WTC11 (cell line): ENCODE measurements around the gene IL37. TPM values are rescaled to one million over a fixed set of nuclear protein-coding genes. Genes with fewer than 3 reads are reported as not detected.

Source experiments
- ATAC-seq: fragments of 200-7000 bp; cut with Tn5 transposase; 2 replicates; pipeline ENCODE4 v1.10.0; 2021; ENCODE audit warnings: mild to moderate bottlenecking, moderate library complexity
- CTCF ChIA-PET: fragments of 300-600 bp; sonication (Branson Sonifier 250); formaldehyde crosslinking; loops from one replicate; lab custom pipeline; 2021; ENCODE audit warnings: antibody characterized with exemption; lab: Charles Lee
- POLR2A ChIA-PET: fragments of 350-600 bp; sonication (Branson Sonifier 250); formaldehyde crosslinking; loops from one replicate; lab custom pipeline; 2021; ENCODE audit warnings: antibody characterized with exemption; lab: Charles Lee
- DNase-seq: peaks from one replicate; pipeline ENCODE4 v3.0.0; 2021; ENCODE audit warnings: low spot score
- H3K27ac Mint-ChIP-seq: 2 replicates; pipeline ENCODE4 v1.8.0; 2021; ENCODE audit warnings: mixed read lengths
- H3K27me3 Mint-ChIP-seq: 2 replicates; pipeline ENCODE4 v1.8.0; 2021; ENCODE audit warnings: low read depth, mild to moderate bottlenecking, moderate library complexity, mixed read lengths
- H3K36me3 Mint-ChIP-seq: 2 replicates; pipeline ENCODE4 v1.8.0; 2021; ENCODE audit warnings: mixed read lengths
- H3K4me1 Mint-ChIP-seq: 2 replicates; pipeline ENCODE4 v1.8.0; 2022; ENCODE audit warnings: mixed read lengths
- H3K4me3 Mint-ChIP-seq: 2 replicates; pipeline ENCODE4 v1.8.0; 2021; ENCODE audit warnings: mild to moderate bottlenecking, moderate library complexity, mixed read lengths
- H3K9me3 Mint-ChIP-seq: 2 replicates; pipeline ENCODE4 v1.8.0; 2021; ENCODE audit warnings: mixed read lengths
- CBFB ChIP-seq: sonication (generic); formaldehyde crosslinking; IDR thresholded peaks from 2 replicates; pipeline ENCODE4 v1.8.1; 2022; ENCODE audit warnings: mild to moderate bottlenecking, low read depth, missing genetic modification reagents
- E2F4 ChIP-seq: sonication (generic); formaldehyde crosslinking; IDR thresholded peaks from 2 replicates; pipeline ENCODE4 v1.8.1; 2022; ENCODE audit warnings: low read depth, mild to moderate bottlenecking, moderate library complexity, missing genetic modification reagents, borderline replicate concordance
- FOXJ3 ChIP-seq: sonication (generic); formaldehyde crosslinking; IDR thresholded peaks from 2 replicates; pipeline ENCODE4 v1.9.0; 2021; ENCODE audit warnings: missing genetic modification reagents, mild to moderate bottlenecking, borderline replicate concordance
- FOXK1 ChIP-seq: sonication (generic); formaldehyde crosslinking; IDR thresholded peaks from 2 replicates; pipeline ENCODE4 v1.8.0; 2022; ENCODE audit warnings: mild to moderate bottlenecking, moderate library complexity, missing genetic modification reagents
- JUN ChIP-seq: sonication (generic); formaldehyde crosslinking; IDR thresholded peaks from 2 replicates; pipeline ENCODE4 v1.8.0; 2023; ENCODE audit warnings: mild to moderate bottlenecking, missing genetic modification reagents
- MXD4 ChIP-seq: fragments of 250-450 bp; sonication (Bioruptor Pico); IDR thresholded peaks from 2 replicates; pipeline ENCODE4 v1.8.0; 2021; ENCODE audit warnings: mild to moderate bottlenecking, moderate library complexity, borderline replicate concordance
- MYBL2 ChIP-seq: sonication (generic); formaldehyde crosslinking; IDR thresholded peaks from 2 replicates; pipeline ENCODE4 v1.8.1; 2023; ENCODE audit warnings: mild to moderate bottlenecking, moderate library complexity, missing genetic modification reagents
- NR3C1 ChIP-seq: sonication (generic); formaldehyde crosslinking; conservative IDR thresholded peaks from 2 replicates; pipeline ENCODE4 v1.8.1; 2023; ENCODE audit warnings: low read depth, mild to moderate bottlenecking, missing genetic modification reagents
- SMAD3 ChIP-seq: sonication (generic); formaldehyde crosslinking; IDR thresholded peaks from 2 replicates; pipeline ENCODE4 v1.8.0; 2022; ENCODE audit warnings: missing genetic modification reagents, mild to moderate bottlenecking, borderline replicate concordance
- TEAD4 ChIP-seq: sonication (generic); formaldehyde crosslinking; IDR thresholded peaks from 2 replicates; pipeline ENCODE4 v1.8.0; 2022; ENCODE audit warnings: mild to moderate bottlenecking, missing genetic modification reagents
- ZBTB21 ChIP-seq: sonication (generic); formaldehyde crosslinking; IDR thresholded peaks from 2 replicates; pipeline ENCODE4 v1.8.1; 2023; ENCODE audit warnings: mild to moderate bottlenecking, missing genetic modification reagents, borderline replicate concordance
- ZBTB43 ChIP-seq: sonication (generic); formaldehyde crosslinking; IDR thresholded peaks from 2 replicates; pipeline ENCODE4 v1.8.1; 2023; ENCODE audit warnings: mild to moderate bottlenecking, missing genetic modification reagents
- ZNF121 ChIP-seq: sonication (generic); formaldehyde crosslinking; IDR thresholded peaks from 2 replicates; pipeline ENCODE4 v1.8.0; 2023; ENCODE audit warnings: missing genetic modification reagents
- ZNF263 ChIP-seq: sonication (generic); formaldehyde crosslinking; IDR thresholded peaks from 2 replicates; pipeline ENCODE4 v1.8.1; 2022; ENCODE audit warnings: low read depth, mild to moderate bottlenecking, moderate library complexity, missing genetic modification reagents
- ZNF423 ChIP-seq: fragments of 250-450 bp; sonication (Bioruptor Pico); IDR thresholded peaks from 2 replicates; pipeline ENCODE4 v2.1.2; 2022; ENCODE audit warnings: mild to moderate bottlenecking, moderate library complexity
- total RNA-seq: library from RNA; stranded (reverse); gene quantifications from 3 replicates; pipeline ENCODE4 v1.2.3, GENCODE V29; 2021
- TF ChIP-seq, protein P1 (sequence below): sonication (generic); formaldehyde crosslinking; IDR thresholded peaks from 2 replicates; pipeline ENCODE4 v1.8.1; 2023; ENCODE audit warnings: mild to moderate bottlenecking, moderate library complexity, missing genetic modification reagents
- TF ChIP-seq, protein P2 (sequence below): fragments of 250-450 bp; sonication (Bioruptor Pico); IDR thresholded peaks from 2 replicates; pipeline ENCODE4 v1.9.0; 2021; ENCODE audit warnings: moderate library complexity, mild to moderate bottlenecking, inconsistent platforms, borderline replicate concordance

Gene IL37
- total RNA-seq, 1 experiment from 2014 or later, result 0.48 TPM

DNA sequence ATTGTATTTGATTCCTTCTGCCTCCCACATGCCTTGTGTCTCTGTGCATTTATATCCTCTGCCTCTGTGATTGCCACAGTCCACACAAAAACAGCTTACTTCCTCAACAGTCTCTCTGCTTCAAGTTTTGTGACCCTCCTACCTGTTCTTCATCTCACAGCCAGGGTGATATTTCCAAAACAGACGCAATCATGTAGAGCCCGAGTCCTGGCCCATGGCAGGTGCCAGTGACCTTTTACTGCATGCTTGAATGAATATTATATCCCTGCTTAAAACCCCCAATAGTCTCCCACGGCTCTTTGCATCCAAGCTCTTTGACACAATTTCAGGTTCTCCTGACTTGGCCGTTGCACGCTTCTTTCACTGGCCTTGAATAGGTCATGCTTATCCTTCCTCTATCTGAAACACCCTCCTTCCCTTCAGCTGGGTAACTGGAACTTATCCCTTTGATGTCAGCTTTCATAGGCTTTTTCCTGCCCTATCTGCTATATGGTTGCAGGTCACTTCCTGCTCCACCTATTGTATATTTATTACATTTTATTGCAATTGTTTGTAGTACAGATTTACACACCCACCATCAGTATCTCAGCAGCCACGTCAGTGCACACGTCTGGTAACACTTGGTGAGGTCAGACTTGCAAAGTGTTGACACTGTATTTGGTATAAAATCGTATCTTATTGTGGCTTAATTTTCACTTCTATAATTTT is 44.7 kb upstream of the IL37 start:
- Mint-ChIP-seq H3K27me3 (peaks cover 11% of the 10 kb centered on the region; the same call in 1 of the 2 replicates), H3K4me3 (no peak overlapping the region), H3K27ac (no peak overlapping the region), H3K9me3 (peaks cover 68% of the 10 kb centered on the region), H3K36me3 (peaks cover 57% of the 10 kb centered on the region), H3K4me1 (peaks cover 21% of the 10 kb centered on the region)
- no peak for DNase-seq
- no peak for ATAC-seq
- TF ChIP-seq CBFB (CRISPR knock-in tag), result no peak
- TF ChIP-seq, protein P1, sequence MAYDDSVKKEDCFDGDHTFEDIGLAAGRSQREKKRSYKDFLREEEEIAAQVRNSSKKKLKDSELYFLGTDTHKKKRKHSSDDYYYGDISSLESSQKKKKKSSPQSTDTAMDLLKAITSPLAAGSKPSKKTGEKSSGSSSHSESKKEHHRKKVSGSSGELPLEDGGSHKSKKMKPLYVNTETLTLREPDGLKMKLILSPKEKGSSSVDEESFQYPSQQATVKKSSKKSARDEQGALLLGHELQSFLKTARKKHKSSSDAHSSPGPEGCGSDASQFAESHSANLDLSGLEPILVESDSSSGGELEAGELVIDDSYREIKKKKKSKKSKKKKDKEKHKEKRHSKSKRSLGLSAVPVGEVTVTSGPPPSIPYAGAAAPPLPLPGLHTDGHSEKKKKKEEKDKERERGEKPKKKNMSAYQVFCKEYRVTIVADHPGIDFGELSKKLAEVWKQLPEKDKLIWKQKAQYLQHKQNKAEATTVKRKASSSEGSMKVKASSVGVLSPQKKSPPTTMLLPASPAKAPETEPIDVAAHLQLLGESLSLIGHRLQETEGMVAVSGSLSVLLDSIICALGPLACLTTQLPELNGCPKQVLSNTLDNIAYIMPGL (CRISPR knock-in tag), result no peak
- no peak for TF ChIP-seq ZNF121
- TF ChIP-seq TEAD4 (CRISPR knock-in tag), result no peak
- TF ChIP-seq MXD4, result no peak
- no peak for TF ChIP-seq NR3C1 (CRISPR knock-in tag)
- TF ChIP-seq MYBL2 (CRISPR knock-in tag), result no peak
- TF ChIP-seq E2F4 (CRISPR knock-in tag), result no peak
- TF ChIP-seq JUN, result no peak
- TF ChIP-seq ZBTB21 (CRISPR knock-in tag), result no peak
- no peak for TF ChIP-seq FOXJ3 (CRISPR knock-in tag)
- ChIA-PET POLR2A (no interaction called here), CTCF (no interaction called here)

GRCh38 chr2:112867701-112868631 is 43.0 kb upstream of the IL37 start:
- no peak overlapping the region for H3K4me3 Mint-ChIP-seq
- DNase-seq (no peak), ATAC-seq (no peak)
- H3K36me3 Mint-ChIP-seq, result peaks cover 40% of the 10 kb centered on the region
- H3K27ac Mint-ChIP-seq, result no peak overlapping the region
- TF ChIP-seq SMAD3 (CRISPR knock-in tag) (no peak), MXD4 (no peak), ZNF263 (CRISPR knock-in tag) (no peak), FOXK1 (no peak), ZNF423 (CRISPR knock-in tag) (no peak), ZBTB43 (CRISPR knock-in tag) (no peak)
- TF ChIP-seq, protein P2, sequence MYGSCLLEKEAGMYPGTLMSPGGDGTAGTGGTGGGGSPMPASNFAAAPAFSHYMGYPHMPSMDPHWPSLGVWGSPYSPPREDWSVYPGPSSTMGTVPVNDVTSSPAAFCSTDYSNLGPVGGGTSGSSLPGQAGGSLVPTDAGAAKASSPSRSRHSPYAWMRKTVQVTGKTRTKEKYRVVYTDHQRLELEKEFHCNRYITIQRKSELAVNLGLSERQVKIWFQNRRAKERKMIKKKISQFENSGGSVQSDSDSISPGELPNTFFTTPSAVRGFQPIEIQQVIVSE (CRISPR knock-in tag), result no peak
- POLR2A ChIA-PET, result no interaction called here
- H3K9me3 Mint-ChIP-seq, result peaks cover 51% of the 10 kb centered on the region
- H3K27me3 Mint-ChIP-seq, result peaks cover 11% of the 10 kb centered on the region; the same call in 1 of the 2 replicates
- peaks cover 24% of the 10 kb centered on the region for H3K4me1 Mint-ChIP-seq
- CTCF ChIA-PET, result no interaction called here
